CD8-positive, alpha-beta memory T cell (primary cell): Measurements from ENCODE around the gene ARL4A. TPM values are rescaled to one million over a fixed set of nuclear protein-coding genes. Genes with fewer than 3 reads are reported as not detected.
A peak's percentile ranks its signal among the peaks of the same experiment; 100 is the strongest.

Source experiments
- CTCF ChIA-PET: fragments of 350-600 bp; sonication (Branson Sonifier 250); formaldehyde crosslinking; loops from one replicate; lab custom pipeline; 2021; ENCODE audit warnings: antibody characterized with exemption; lab: Charles Lee
- POLR2A ChIA-PET: fragments of 350-600 bp; sonication (Branson Sonifier 250); formaldehyde crosslinking; loops from one replicate; lab custom pipeline; 2021; ENCODE audit warnings: antibody characterized with exemption; lab: Charles Lee
- DNase-seq, 5 donors: peaks; one replicate each; pipeline versions ENCODE4 v3.0.0 to v3.0.0-alpha.2; 2020 to 2022; ENCODE audit warnings: mixed read lengths in 1 of 5
- H3K27ac ChIP-seq: one replicate; pipeline ENCODE4 v1.7.0; 2013; ENCODE audit warnings: low read depth, mild to moderate bottlenecking, low read length, moderate library complexity
- H3K27me3 ChIP-seq: 2 replicates; pipeline ENCODE4 v1.7.0; 2013; ENCODE audit warnings: low read length, mild to moderate bottlenecking; ENCODE audit not compliant: insufficient read depth, poor library complexity, severe bottlenecking
- H3K36me3 ChIP-seq: 2 replicates; pipeline ENCODE4 v1.7.0; 2013; ENCODE audit warnings: mild to moderate bottlenecking, low read length, moderate library complexity; ENCODE audit not compliant: insufficient read depth
- H3K4me1 ChIP-seq: 2 replicates; pipeline ENCODE4 v1.7.0; 2013; ENCODE audit warnings: mild to moderate bottlenecking, low read length, moderate library complexity; ENCODE audit not compliant: insufficient read depth
- H3K4me3 ChIP-seq: 2 replicates; pipeline ENCODE4 v1.7.0; 2013; ENCODE audit warnings: mild to moderate bottlenecking, low read length
- H3K9me3 ChIP-seq: 2 replicates; pipeline ENCODE4 v1.7.0; 2013; ENCODE audit warnings: mild to moderate bottlenecking, low read length
- H3K27ac Mint-ChIP-seq, 8 donors: one replicate each; pipeline ENCODE4 v1.8.0; 2020 to 2021; ENCODE audit warnings: mixed read lengths in 8 of 8, mild to moderate bottlenecking in 6 of 8, inconsistent platforms in 3 of 8, moderate library complexity in 3 of 8
- H3K27me3 Mint-ChIP-seq, 2 donors: one replicate each; pipeline ENCODE4 v1.8.0; 2020 to 2021; ENCODE audit warnings: mixed read lengths in 2 of 2, mild to moderate bottlenecking in 1 of 2, moderate library complexity in 1 of 2
- H3K36me3 Mint-ChIP-seq, 3 donors: one replicate each; pipeline ENCODE4 v1.8.0; 2020 to 2021; ENCODE audit warnings: mixed read lengths in 3 of 3, inconsistent platforms in 1 of 3, mild to moderate bottlenecking in 1 of 3
- H3K4me1 Mint-ChIP-seq, 3 donors: one replicate each; pipeline ENCODE4 v1.8.0; 2020 to 2021; ENCODE audit warnings: mixed read lengths in 3 of 3, inconsistent platforms in 1 of 3, mild to moderate bottlenecking in 1 of 3
- H3K4me3 Mint-ChIP-seq, 7 donors: one replicate each; pipeline ENCODE4 v1.8.0; 2020 to 2021; ENCODE audit warnings: mixed read lengths in 7 of 7, mild to moderate bottlenecking in 6 of 7, moderate library complexity in 4 of 7, inconsistent platforms in 2 of 7
- H3K9me3 Mint-ChIP-seq, 5 donors: one replicate each; pipeline ENCODE4 v1.8.0; 2020 to 2022; ENCODE audit warnings: mixed read lengths in 5 of 5, mild to moderate bottlenecking in 3 of 5, moderate library complexity in 2 of 5, inconsistent platforms in 1 of 5
- polyA plus RNA-seq: library from polyadenylated mRNA; unstranded; fragments of 300-500 nt; fragmentation: Illumina TruSeq; gene quantifications from one replicate; pipeline ENCODE4 v1.2.3, GENCODE V29; 2021
- total RNA-seq, 2 experiments: library from RNA; stranded (reverse); gene quantifications; one replicate each; pipeline ENCODE4 v1.2.3, GENCODE V29; 2021

Gene ARL4A
- total and polyA plus RNA-seq, 3 experiments from 2014 or later = 10.6 to 50.3 (median 11.6) TPM

- DNase-seq = no peak
- Mint-ChIP-seq H3K27ac (peak overlapping the region in 1 of 8 donors; percentile 26), H3K4me1 (peaks cover 7 to 41% (median 12%) of the 10 kb centered on the region in 3 donors), H3K4me3 (no peak overlapping the region), H3K27me3 (peaks cover 0 to 2% of the 10 kb centered on the region in 2 donors), H3K36me3 (no peaks in the 10 kb centered on the region), H3K9me3 (no peaks in the 10 kb centered on the region)
- no peaks in the 10 kb centered on the region for H3K27me3 ChIP-seq
- POLR2A ChIA-PET = interaction anchor here (0.6 kb wide), 1 partner anchor 29 kb away, joined by 6 read pairs; no protein-coding TSS in a partner anchor
- H3K4me1 ChIP-seq = no peaks in the 10 kb centered on the region
- no peak overlapping the region for H3K27ac ChIP-seq
- no peaks in the 10 kb centered on the region for H3K9me3 ChIP-seq
- CTCF ChIA-PET = interaction anchor here (2.7 kb wide), 1 partner anchor 8 kb away, joined by 19 read pairs; the partner anchor contains the start of gene ARL4A
- H3K36me3 ChIP-seq = no peaks in the 10 kb centered on the region
- no peak overlapping the region for H3K4me3 ChIP-seq
These were observed 7.4 kb downstream of the ARL4A start for GRCh38 chr7:12694817-12695216.

- POLR2A ChIA-PET = interaction anchor here (0.9 kb wide), 1 partner anchor 9 kb away, joined by 4 read pairs; the partner anchor contains the start of gene ARL4A
- CTCF ChIA-PET = interaction anchor here (2.7 kb wide), 1 partner anchor 9 kb away, joined by 19 read pairs; the partner anchor contains the start of gene ARL4A
These were observed 8.5 kb downstream of the ARL4A start for GRCh38 chr7:12695965-12696364.

GRCh38 chr7:12699299-12699698, 11.9 kb downstream of the ARL4A start:
- no peak overlapping the region for H3K27ac Mint-ChIP-seq
- H3K9me3 Mint-ChIP-seq = peaks cover 0 to 7% (median 5%) of the 10 kb centered on the region in 5 donors
- POLR2A ChIA-PET = no interaction called here
- no peak overlapping the region for H3K4me3 Mint-ChIP-seq
- Histone ChIP-seq H3K9me3 (no peaks in the 10 kb centered on the region), H3K36me3 (no peaks in the 10 kb centered on the region), H3K27ac (no peak overlapping the region), H3K27me3 (no peaks in the 10 kb centered on the region), H3K4me3 (no peak overlapping the region), H3K4me1 (no peaks in the 10 kb centered on the region)
- DNase-seq = no peak
- CTCF ChIA-PET = interaction anchor here (3.1 kb wide), 1 partner anchor 13 kb away, joined by 8 read pairs; no protein-coding TSS in a partner anchor
- peaks cover 0 to 6% (median 4%) of the 10 kb centered on the region in 3 donors for H3K36me3 Mint-ChIP-seq
- H3K27me3 Mint-ChIP-seq = peaks cover 0 to 2% of the 10 kb centered on the region in 2 donors
- H3K4me1 Mint-ChIP-seq = peaks cover 0 to 10% (median 0%) of the 10 kb centered on the region in 3 donors

More at GRCh38 chr7:12695965-12696364, 8.5 kb downstream of the ARL4A start:
- no peaks in the 10 kb centered on the region for H3K9me3 ChIP-seq
- no peaks in the 10 kb centered on the region for H3K4me1 ChIP-seq
- Mint-ChIP-seq H3K27ac (no peak overlapping the region), H3K36me3 (no peaks in the 10 kb centered on the region), H3K27me3 (peaks cover 0 to 2% of the 10 kb centered on the region in 2 donors), H3K4me1 (peaks cover 7 to 29% (median 10%) of the 10 kb centered on the region in 3 donors), H3K9me3 (no peaks in the 10 kb centered on the region), H3K4me3 (no peak overlapping the region)
- H3K27ac ChIP-seq = no peak overlapping the region
- H3K27me3 ChIP-seq = no peaks in the 10 kb centered on the region
- H3K36me3 ChIP-seq = no peaks in the 10 kb centered on the region
- no peak overlapping the region for H3K4me3 ChIP-seq
- DNase-seq = no peak

- POLR2A ChIA-PET = no interaction called here
- Mint-ChIP-seq H3K27me3 (peaks cover 0 to under 1% of the 10 kb centered on the region in 2 donors), H3K27ac (no peak overlapping the region), H3K4me3 (no peak overlapping the region), H3K9me3 (peaks cover 0 to 7% (median 5%) of the 10 kb centered on the region in 5 donors), H3K36me3 (peaks cover 0 to 6% (median 4%) of the 10 kb centered on the region in 3 donors), H3K4me1 (peaks cover 0 to 3% (median 0%) of the 10 kb centered on the region in 3 donors)
- Histone ChIP-seq H3K36me3 (no peaks in the 10 kb centered on the region), H3K4me1 (no peaks in the 10 kb centered on the region), H3K4me3 (no peak overlapping the region), H3K27me3 (no peaks in the 10 kb centered on the region), H3K9me3 (no peaks in the 10 kb centered on the region), H3K27ac (no peak overlapping the region)
- CTCF ChIA-PET = interaction anchor here (1.4 kb wide), 1 partner anchor 15 kb away, joined by 3 read pairs; no protein-coding TSS in a partner anchor
- no peak for DNase-seq
These were observed 14.0 kb downstream of the ARL4A start for GRCh38 chr7:12701433-12701832.

GRCh38 chr7:12703881-12704280, 16.4 kb downstream of the ARL4A start:
- Histone ChIP-seq H3K9me3 (no peaks in the 10 kb centered on the region), H3K4me3 (no peak overlapping the region), H3K36me3 (no peaks in the 10 kb centered on the region), H3K27me3 (no peaks in the 10 kb centered on the region), H3K27ac (no peak overlapping the region), H3K4me1 (no peaks in the 10 kb centered on the region)
- POLR2A ChIA-PET = no interaction called here
- CTCF ChIA-PET = interaction anchor here (0.7 kb wide), 1 partner anchor 523 kb away, joined by 4 read pairs; no protein-coding TSS in a partner anchor
- H3K9me3 Mint-ChIP-seq = peaks cover 0 to 7% (median 5%) of the 10 kb centered on the region in 5 donors
- H3K27ac Mint-ChIP-seq = no peak overlapping the region
- DNase-seq = no peak
- peaks cover 0 to 6% (median 4%) of the 10 kb centered on the region in 3 donors for H3K36me3 Mint-ChIP-seq
- H3K27me3 Mint-ChIP-seq = no peaks in the 10 kb centered on the region
- H3K4me1 Mint-ChIP-seq = no peaks in the 10 kb centered on the region
- no peak overlapping the region for H3K4me3 Mint-ChIP-seq

GRCh38 chr7:12705878-12706277, 18.4 kb downstream of the ARL4A start:
- Mint-ChIP-seq H3K4me3 (no peak overlapping the region), H3K27me3 (no peaks in the 10 kb centered on the region), H3K27ac (no peak overlapping the region), H3K4me1 (no peaks in the 10 kb centered on the region), H3K36me3 (peaks cover 0 to 6% (median 4%) of the 10 kb centered on the region in 3 donors), H3K9me3 (peaks cover 0 to 7% (median 5%) of the 10 kb centered on the region in 5 donors)
- no peak overlapping the region for H3K27ac ChIP-seq
- DNase-seq = no peak
- ChIA-PET POLR2A (interaction anchor here (0.6 kb wide), 1 partner anchor 23 kb away, joined by 3 read pairs; no protein-coding TSS in a partner anchor), CTCF (no interaction called here)
- H3K4me1 ChIP-seq = no peaks in the 10 kb centered on the region
- no peaks in the 10 kb centered on the region for H3K27me3 ChIP-seq
- H3K36me3 ChIP-seq = no peaks in the 10 kb centered on the region
- no peak overlapping the region for H3K4me3 ChIP-seq
- H3K9me3 ChIP-seq = no peaks in the 10 kb centered on the region

GRCh38 chr7:12706900-12707536, 19.6 kb downstream of the ARL4A start:
- peaks cover 0 to under 1% (median 0%) of the 10 kb centered on the region in 5 donors for H3K9me3 Mint-ChIP-seq
- Histone ChIP-seq H3K4me1 (no peaks in the 10 kb centered on the region), H3K9me3 (no peaks in the 10 kb centered on the region), H3K27ac (no peak overlapping the region), H3K4me3 (no peak overlapping the region), H3K36me3 (no peaks in the 10 kb centered on the region), H3K27me3 (no peaks in the 10 kb centered on the region)
- H3K36me3 Mint-ChIP-seq = no peaks in the 10 kb centered on the region
- H3K4me1 Mint-ChIP-seq = no peaks in the 10 kb centered on the region
- DNase-seq = no peak
- CTCF ChIA-PET = no interaction called here
- no peak overlapping the region for H3K27ac Mint-ChIP-seq
- no peak overlapping the region for H3K4me3 Mint-ChIP-seq
- H3K27me3 Mint-ChIP-seq = no peaks in the 10 kb centered on the region
- POLR2A ChIA-PET = no interaction called here

GRCh38 chr7:12708314-12708713, 20.9 kb downstream of the ARL4A start:
- DNase-seq = no peak
- Mint-ChIP-seq H3K4me1 (no peaks in the 10 kb centered on the region), H3K27me3 (no peaks in the 10 kb centered on the region), H3K9me3 (no peaks in the 10 kb centered on the region), H3K4me3 (no peak overlapping the region), H3K27ac (no peak overlapping the region), H3K36me3 (no peaks in the 10 kb centered on the region)
- Histone ChIP-seq H3K27me3 (no peaks in the 10 kb centered on the region), H3K9me3 (no peaks in the 10 kb centered on the region), H3K36me3 (no peaks in the 10 kb centered on the region), H3K4me1 (no peaks in the 10 kb centered on the region), H3K4me3 (no peak overlapping the region), H3K27ac (no peak overlapping the region)
- POLR2A ChIA-PET = no interaction called here
- CTCF ChIA-PET = no interaction called here
